Measurements from ENCODE around the gene DISC1.
"Not testable (repeated sequence)": the region's sequence is repeated elsewhere in the genome, so short reads cannot be mapped to it uniquely, and the experiment has no call there.

The DISC1 gene

GRCh38 chr1:231727171-231727570, 100.6 kb downstream of the DISC1 start:
- Histone ChIP-seq H3K79me2 (ENCODE audit: low read length) (no peaks in the 10 kb centered on the region), H3K9ac (ENCODE audit: low read length) (no peak overlapping the region), H3K36me3 (replicated peaks; ENCODE audit: low read depth, low read length) (no peaks in the 10 kb centered on the region), H2AFZ (ENCODE audit: low read depth, low read length) (no peak overlapping the region), H3K27ac (ENCODE audit: low read length) (no peak overlapping the region), H3K9me3 (ENCODE audit: insufficient read depth, low read length) (no peaks in the 10 kb centered on the region), H3K27me3 (ENCODE audit: low read depth, low read length) (peaks cover 24% of the 10 kb centered on the region), H3K4me1 (ENCODE audit: low read length) (no peaks in the 10 kb centered on the region), H3K4me3 (ENCODE audit: low read length) (no peak overlapping the region), H3K4me2 (ENCODE audit: low read length) (no peak overlapping the region), H4K20me1 (ENCODE audit: insufficient read depth, low read length) (no peaks in the 10 kb centered on the region)
- TF ChIP-seq, protein P1, sequence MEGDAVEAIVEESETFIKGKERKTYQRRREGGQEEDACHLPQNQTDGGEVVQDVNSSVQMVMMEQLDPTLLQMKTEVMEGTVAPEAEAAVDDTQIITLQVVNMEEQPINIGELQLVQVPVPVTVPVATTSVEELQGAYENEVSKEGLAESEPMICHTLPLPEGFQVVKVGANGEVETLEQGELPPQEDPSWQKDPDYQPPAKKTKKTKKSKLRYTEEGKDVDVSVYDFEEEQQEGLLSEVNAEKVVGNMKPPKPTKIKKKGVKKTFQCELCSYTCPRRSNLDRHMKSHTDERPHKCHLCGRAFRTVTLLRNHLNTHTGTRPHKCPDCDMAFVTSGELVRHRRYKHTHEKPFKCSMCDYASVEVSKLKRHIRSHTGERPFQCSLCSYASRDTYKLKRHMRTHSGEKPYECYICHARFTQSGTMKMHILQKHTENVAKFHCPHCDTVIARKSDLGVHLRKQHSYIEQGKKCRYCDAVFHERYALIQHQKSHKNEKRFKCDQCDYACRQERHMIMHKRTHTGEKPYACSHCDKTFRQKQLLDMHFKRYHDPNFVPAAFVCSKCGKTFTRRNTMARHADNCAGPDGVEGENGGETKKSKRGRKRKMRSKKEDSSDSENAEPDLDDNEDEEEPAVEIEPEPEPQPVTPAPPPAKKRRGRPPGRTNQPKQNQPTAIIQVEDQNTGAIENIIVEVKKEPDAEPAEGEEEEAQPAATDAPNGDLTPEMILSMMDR (IDR thresholded peaks at IDR 0.05; ENCODE audit: low read depth, low read length) = no peak
- no peak for TF ChIP-seq EZH2phosphoT487 (IDR thresholded peaks at IDR 0.05; ENCODE audit: low read depth)

DNA sequence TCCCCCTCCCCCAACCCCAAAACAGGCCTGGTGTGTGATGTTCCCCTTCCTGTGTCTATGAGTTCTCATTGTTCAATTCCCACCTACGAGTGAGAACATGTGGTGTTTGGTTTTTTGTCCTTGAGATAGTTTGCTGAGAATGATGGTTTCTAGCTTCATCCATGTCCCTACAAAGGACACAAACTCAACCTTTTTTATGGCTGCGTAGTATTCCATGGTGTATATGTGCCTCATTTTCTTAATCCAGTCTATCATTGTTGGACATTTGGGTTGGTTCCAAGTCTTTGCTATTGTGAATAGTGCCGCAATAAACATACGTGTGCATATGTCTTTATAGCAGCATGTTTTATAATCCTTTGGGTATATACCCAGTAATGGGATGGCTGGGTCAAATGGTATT, 102.4 kb downstream of the DISC1 start:
- not testable (repeated sequence) for H2AFZ ChIP-seq (ENCODE audit: low read depth, low read length); H3K4me1 ChIP-seq (ENCODE audit: low read length); H3K36me3 ChIP-seq (replicated peaks; ENCODE audit: low read depth, low read length); H4K20me1 ChIP-seq (ENCODE audit: insufficient read depth, low read length); H3K79me2 ChIP-seq (ENCODE audit: low read length); H3K9ac ChIP-seq (ENCODE audit: low read length); H3K9me3 ChIP-seq (ENCODE audit: insufficient read depth, low read length); H3K4me3 ChIP-seq (ENCODE audit: low read length); H3K27ac ChIP-seq (ENCODE audit: low read length); H3K4me2 ChIP-seq (ENCODE audit: low read length); H3K27me3 ChIP-seq (ENCODE audit: low read depth, low read length)

GRCh38 chr1:231729544-231729943, 103.0 kb downstream of the DISC1 start:
- H3K4me3 ChIP-seq (ENCODE audit: low read length) = no peak overlapping the region
- H2AFZ ChIP-seq (ENCODE audit: low read depth, low read length) = no peak overlapping the region
- no peak for TF ChIP-seq EZH2phosphoT487 (IDR thresholded peaks at IDR 0.05; ENCODE audit: low read depth)
- TF ChIP-seq, protein P1 (IDR thresholded peaks at IDR 0.05; ENCODE audit: low read depth, low read length) = no peak
- no peaks in the 10 kb centered on the region for H3K4me1 ChIP-seq (ENCODE audit: low read length)
- no peaks in the 10 kb centered on the region for H4K20me1 ChIP-seq (ENCODE audit: insufficient read depth, low read length)
- no peak overlapping the region for H3K9ac ChIP-seq (ENCODE audit: low read length)
- H3K4me2 ChIP-seq (ENCODE audit: low read length) = no peak overlapping the region
- no peak overlapping the region for H3K27ac ChIP-seq (ENCODE audit: low read length)
- no peaks in the 10 kb centered on the region for H3K36me3 ChIP-seq (replicated peaks; ENCODE audit: low read depth, low read length)
- no peaks in the 10 kb centered on the region for H3K9me3 ChIP-seq (ENCODE audit: insufficient read depth, low read length)
- no peaks in the 10 kb centered on the region for H3K79me2 ChIP-seq (ENCODE audit: low read length)
- peaks cover 3% of the 10 kb centered on the region; the same call in 1 of the 2 replicates for H3K27me3 ChIP-seq (ENCODE audit: low read depth, low read length)

- no peak overlapping the region for H3K9ac ChIP-seq (ENCODE audit: low read length)
- TF ChIP-seq, protein P1 (IDR thresholded peaks at IDR 0.05; ENCODE audit: low read depth, low read length) = no peak
- TF ChIP-seq EZH2phosphoT487 (IDR thresholded peaks at IDR 0.05; ENCODE audit: low read depth) = no peak
- no peak overlapping the region for H2AFZ ChIP-seq (ENCODE audit: low read depth, low read length)
- no peaks in the 10 kb centered on the region for H4K20me1 ChIP-seq (ENCODE audit: insufficient read depth, low read length)
- no peaks in the 10 kb centered on the region for H3K79me2 ChIP-seq (ENCODE audit: low read length)
- H3K4me3 ChIP-seq (ENCODE audit: low read length) = no peak overlapping the region
- no peaks in the 10 kb centered on the region for H3K9me3 ChIP-seq (ENCODE audit: insufficient read depth, low read length)
- H3K36me3 ChIP-seq (replicated peaks; ENCODE audit: low read depth, low read length) = no peaks in the 10 kb centered on the region
- 0 out of 2 replicates have a peak, but pooled peaks cover 8% of the 10 kb centered on the region for H3K27me3 ChIP-seq (ENCODE audit: low read depth, low read length)
- no peak overlapping the region for H3K27ac ChIP-seq (ENCODE audit: low read length)
- H3K4me2 ChIP-seq (ENCODE audit: low read length) = no peak overlapping the region
- no peaks in the 10 kb centered on the region for H3K4me1 ChIP-seq (ENCODE audit: low read length)
These were observed 104.7 kb downstream of the DISC1 start for GRCh38 chr1:231731268-231731667.

- Histone ChIP-seq H3K4me3 (ENCODE audit: low read length) (no peak overlapping the region), H2AFZ (ENCODE audit: low read depth, low read length) (no peak overlapping the region), H3K27ac (ENCODE audit: low read length) (no peak overlapping the region), H3K27me3 (ENCODE audit: low read depth, low read length) (peaks cover 9% of the 10 kb centered on the region; the same call in 1 of the 2 replicates), H3K4me1 (ENCODE audit: low read length) (no peaks in the 10 kb centered on the region), H3K9me3 (ENCODE audit: insufficient read depth, low read length) (no peaks in the 10 kb centered on the region), H3K79me2 (ENCODE audit: low read length) (no peaks in the 10 kb centered on the region), H3K36me3 (replicated peaks; ENCODE audit: low read depth, low read length) (no peaks in the 10 kb centered on the region), H3K4me2 (ENCODE audit: low read length) (no peak overlapping the region), H3K9ac (ENCODE audit: low read length) (no peak overlapping the region), H4K20me1 (ENCODE audit: insufficient read depth, low read length) (no peaks in the 10 kb centered on the region)
- no peak for TF ChIP-seq EZH2phosphoT487 (IDR thresholded peaks at IDR 0.05; ENCODE audit: low read depth)
- TF ChIP-seq, protein P1 (IDR thresholded peaks at IDR 0.05; ENCODE audit: low read depth, low read length) = no peak
These were observed 106.5 kb downstream of the DISC1 start for GRCh38 chr1:231733063-231733462.
